GM18907 (cell line): ENCODE data around the gene MCC.
"Not testable (repeated sequence)": the region's sequence is repeated elsewhere in the genome, so short reads cannot be mapped to it uniquely, and the experiment has no call there.

Source experiments
- ATAC-seq: cut with Tn5 transposase; IDR thresholded peaks from one replicate; pipeline ENCODE4 v1.9.1; 2021; ENCODE audit warnings: mild to moderate bottlenecking, moderate library complexity; ENCODE audit not compliant: unreplicated experiment

MCC gene

DNA sequence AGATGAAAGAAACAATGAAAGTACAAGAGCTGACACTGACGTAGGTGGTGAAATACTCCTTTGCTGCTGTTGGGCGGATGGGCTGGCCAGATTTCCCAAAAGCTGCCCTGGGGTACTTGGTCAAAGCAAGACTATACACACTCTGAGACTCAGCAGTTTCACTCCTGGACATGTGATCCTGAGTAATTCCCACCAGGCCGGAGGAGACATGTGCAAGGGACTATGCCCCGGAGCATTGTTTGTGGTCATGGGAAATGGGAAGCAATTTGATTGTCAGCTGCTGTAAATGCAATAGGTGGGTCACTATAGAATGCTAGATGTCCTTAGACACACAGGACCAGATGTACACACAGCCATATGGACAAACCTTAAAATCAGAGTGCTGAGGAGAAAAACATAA, 395.6 kb downstream of the MCC start:
- no peak for ATAC-seq

DNA sequence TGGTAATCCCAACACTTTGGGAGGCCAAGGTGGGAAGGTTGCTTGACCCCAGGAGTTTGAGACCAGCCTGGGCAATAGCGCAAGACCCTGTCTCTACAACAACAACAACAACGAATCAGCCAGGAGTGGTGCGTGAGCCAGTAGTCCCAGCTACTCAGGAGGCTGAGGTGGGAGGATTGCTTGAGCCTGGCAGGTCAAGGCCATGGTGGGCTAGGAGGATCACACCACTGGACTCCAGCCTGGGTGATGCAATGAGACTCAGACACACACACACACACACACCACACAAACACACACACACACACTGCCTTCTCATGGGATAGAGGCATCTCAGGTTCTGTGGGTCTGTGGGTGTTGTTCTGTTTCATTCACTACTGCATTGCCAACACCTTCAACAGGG, 396.6 kb downstream of the MCC start:
- no peak for ATAC-seq

DNA sequence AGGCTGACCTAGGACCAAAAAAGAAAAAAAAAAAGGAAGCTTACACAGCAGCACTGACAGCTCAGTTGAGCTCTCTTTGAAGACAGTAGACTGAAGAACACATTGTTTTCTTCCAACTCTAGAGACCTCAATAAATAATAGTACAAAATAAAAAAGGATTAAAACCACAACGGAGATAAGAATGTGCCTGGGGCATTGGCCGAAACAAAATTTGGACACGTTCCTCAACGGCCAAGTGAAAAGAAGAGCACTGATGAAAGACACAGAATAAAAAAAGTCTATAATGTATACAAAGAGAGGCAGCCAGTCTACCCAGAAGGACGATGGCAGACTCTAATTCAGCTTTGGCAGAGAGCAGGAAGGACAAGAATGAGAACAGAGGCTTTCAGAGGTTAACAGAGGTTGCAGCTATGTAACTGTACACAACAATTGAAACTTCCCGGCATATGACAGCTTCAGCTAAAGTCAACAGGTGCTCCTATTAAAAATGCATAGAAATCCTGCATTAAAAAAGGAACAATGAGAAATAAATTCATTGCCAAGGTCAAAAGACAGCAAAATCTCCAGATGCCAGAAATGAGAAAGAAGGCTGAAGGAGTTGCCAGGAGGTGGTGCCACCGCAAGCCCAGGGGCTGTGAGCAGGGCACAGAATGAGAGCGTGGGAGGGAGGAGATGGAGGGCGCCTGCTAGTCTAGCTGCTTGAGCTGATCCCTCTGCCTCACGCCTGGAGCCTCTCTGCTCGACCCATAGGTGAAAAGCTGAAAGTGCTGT, 397.7 kb downstream of the MCC start:
- no peak for ATAC-seq

DNA sequence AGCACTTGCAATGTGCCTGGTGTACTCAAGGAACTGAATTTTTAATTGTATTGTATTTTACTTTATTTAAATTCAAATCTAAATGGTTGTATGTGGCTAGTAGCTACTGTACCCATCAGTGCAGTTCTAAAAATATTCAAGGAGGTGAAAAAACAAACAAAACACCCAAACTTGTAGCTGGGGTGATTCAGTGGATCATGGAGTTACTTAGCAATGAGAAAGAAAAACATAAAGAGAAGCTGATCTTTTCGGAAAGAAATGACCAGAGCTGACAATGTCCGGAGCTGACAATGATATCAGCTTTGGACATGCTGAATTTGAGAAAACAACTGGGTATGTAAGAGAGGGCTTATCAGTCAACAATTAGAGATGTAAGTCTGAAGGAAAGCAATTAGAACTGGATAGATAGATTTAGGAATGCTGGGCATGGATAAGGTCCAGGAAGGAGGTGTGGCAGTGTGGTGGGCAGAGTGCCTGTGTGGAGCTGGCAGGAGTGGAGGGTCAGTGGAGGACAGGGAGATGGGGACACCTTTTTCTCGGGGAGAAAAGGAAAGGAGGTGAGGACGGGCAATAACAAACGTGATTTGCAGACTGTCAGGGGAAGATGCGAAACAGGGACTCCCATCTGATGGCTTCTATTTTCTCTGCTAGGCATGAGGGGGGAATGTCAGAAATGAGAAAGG, 398.5 kb downstream of the MCC start:
- no peak for ATAC-seq

DNA sequence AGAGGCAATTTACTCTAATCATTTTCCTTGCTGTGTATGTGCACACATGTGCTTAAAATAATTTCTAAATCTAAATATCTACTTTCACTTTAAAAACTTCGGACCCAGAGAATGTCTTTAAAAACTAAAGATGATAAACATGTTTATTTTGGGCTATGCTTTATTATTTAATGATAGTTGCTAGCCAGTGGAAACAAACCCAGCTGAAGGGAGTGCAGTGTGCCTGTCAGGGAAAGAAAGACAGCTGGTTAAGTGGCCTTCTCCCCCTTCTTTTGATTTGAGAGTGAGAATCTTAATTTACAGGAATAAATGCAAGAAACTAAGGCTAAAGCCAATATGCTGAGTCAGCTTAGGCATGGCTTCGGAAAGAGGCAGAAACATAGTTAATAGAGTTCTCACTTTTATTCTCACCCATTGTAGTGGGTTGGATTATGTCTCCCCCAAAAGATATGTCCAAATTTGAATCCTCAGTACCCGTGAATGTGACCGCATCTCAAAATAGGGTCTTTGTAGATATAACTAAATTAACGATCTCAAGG, 400.2 kb downstream of the MCC start:
- ATAC-seq, result no peak

DNA sequence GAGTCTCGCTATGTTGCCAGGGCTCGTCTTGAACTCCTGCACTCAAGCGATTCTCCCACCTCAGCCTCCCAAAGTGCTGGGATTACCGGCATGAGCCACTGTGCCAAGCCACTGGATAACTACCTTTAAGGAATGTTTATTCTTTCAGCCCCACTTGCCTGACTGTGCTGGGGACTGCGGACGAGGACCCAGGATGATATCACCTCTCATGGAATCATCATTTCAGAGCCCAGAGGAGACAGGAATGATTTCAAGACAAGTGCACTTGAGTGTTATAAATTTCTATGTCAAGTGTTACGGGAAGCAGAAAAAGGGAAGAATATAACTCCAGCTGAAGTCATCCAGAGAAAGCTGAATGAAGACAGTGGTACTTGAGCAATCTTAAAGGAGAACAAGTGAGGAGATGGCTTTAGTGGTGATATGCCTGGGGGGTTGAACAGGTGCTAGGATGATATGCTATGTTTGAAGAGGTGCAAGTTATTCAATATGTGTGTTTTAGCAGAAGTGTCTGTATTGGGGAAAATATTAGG, 402.3 kb downstream of the MCC start:
- no peak for ATAC-seq

DNA sequence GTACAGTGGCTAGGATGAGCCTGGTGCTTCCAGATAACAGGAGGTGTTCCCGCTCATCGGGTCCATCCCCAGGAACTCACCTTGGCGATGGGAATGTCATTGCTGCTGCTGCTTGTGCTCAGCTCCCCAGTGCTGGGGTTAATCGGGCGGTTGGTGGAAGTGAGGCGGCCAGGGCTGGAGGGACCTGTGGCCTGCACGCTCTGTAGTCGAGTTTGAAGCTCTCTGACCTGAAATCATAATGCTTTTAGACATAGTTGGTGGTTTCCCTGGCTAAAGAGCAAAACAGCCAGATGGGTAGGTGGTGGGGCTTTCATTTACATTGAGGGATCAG, 403.2 kb downstream of the MCC start:
- ATAC-seq, result no peak

DNA sequence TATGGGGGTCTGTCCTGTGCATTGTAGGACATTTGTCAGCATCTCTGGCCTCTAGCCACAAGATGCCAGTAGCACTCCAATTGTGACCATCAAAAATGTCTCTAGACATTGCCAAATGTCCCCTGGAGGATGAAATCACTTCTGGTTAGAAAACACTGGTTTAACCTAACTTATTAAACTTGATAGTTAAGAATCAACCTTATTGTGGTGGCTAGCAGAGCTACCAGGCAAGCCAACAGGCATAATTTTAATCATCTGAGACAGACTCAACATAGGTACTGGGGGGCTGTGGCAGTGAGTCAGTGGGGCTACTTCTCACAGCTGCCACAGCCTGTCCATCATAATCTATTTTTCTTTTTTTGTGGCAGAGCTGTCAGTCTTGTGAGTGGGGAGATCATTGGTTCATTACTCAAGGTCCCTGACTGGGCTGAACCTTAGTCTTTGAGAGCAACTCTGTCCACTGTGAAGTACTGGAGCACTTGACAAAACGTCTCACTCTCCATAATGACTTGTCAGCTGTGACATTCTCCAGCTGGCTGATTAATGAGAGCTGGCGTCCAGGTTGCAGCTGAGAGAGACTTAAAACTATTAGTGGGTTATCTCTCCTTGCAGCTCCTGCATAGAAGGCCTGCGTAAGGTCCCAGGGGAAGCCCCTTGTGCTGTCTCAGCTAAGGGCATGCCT, 403.7 kb downstream of the MCC start:
- ATAC-seq, result no peak

DNA sequence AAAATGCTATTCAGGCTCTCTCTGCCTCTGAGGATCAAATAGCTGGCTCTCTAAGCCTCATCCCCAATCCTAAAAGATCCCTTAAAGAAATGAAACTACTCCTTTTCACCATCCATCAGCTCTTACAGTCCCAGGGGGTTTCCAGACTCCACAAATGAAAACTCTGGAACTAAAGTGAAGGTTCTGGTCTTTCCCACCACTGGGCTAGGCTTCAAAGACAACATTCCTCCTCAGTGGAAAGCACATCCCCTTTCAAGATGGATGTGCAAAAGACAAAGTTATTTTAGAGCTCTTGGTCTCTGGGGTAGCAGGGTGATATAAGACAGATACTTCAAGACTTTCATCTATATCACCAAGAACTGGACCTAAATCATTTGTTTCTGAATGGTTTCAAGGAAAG, 404.8 kb downstream of the MCC start:
- ATAC-seq, result no peak

DNA sequence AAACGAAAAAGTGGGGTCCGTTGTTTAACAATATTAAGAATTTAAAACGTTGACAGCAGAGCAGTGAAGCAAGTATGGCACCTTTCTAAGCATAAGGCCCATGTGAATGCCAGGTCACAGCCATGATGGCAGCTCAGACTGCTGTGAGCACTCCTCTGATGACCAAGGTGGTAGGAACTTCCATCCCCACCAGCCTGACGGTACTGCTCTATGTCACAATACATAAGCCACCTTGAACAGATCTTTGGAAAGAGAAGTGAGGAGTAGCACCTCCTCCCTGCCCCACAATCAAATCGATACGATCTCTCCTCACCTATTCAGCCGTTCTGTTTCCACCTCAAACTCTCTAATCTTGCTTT, 405.7 kb downstream of the MCC start:
- ATAC-seq, result no peak

DNA sequence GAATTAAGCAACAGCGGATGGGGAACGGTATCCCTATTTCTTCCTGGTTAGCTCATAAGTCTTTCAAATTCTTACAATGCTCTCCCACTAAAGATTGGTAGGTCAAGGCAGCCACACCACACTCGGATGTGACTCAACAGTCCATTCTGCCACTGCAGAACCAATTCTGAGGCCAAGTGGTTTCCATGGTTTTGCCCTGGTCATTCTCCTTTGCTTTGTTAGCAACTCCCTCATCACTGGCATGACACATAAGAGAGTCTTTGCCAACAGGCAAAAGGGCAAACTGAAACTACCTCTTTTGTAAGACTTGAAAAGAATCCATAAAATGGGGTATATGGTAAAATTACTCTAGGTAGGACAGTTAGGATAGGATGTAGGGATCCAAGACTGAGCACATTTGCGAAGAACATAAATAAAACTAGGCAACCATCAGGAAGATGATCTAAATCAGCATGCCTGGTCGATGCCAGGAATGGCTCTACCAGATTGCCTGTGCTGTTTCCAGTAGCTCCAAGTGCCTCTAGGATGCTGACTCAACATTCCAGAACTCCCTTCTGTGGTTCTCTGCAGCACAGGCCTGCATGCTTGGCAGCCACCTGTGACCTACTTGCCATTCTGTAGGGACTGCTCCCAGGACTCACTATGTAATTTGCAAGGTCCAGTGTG, 406.2 kb downstream of the MCC start:
- ATAC-seq, result no peak

DNA sequence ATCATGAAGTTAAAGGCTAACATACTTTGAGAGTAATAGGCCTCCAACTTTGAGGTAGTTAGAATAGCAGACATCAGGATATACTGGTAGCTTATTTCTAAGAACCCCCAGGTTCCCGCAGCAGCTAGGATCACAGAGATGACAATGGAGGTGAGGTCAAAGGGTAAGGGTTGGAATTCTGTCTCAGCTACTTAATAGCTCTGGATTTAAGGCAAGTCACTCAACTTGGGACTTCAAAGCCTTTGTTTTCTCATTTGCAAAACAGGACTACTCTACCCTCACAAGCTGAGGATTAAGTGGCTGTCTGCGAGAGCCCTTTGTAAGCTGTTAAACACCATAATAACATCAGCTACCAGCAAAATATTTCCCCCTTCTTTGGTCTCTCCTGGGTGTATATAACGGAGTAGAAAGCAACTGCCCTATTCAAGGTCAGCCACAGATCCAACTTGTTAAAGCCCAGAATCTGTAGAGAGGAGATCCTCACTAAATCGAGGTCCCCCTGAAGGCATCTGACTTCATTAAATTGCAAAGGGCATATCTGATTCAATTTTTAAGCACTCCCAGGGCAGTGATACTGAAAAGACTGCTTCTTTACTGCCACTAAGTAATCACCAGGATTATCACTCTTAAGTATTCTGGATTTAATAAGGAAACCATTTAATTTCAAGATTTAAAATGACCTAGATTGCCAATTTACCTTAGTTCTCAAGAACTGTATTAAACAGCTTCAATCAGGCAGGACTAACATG, 407.0 kb downstream of the MCC start:
- ATAC-seq, result no peak

DNA sequence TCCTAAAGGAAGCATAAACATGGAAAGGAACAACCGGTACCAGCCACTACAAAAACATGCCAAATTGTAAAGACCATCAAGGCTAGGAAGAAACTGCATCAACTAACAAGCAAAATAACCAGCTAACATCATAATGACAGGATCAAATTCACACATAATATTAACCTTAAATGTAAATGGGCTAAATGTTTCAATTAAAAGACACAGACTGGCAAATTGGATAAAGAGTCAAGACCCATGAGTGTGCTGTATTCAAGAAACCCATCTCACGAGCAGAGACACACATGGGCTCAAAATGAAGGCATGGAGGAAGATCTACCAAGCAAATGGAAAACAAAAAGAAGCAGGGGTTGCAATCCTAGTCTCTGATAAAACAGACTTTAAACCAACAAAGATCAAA, 411.6 kb downstream of the MCC start:
- not testable (repeated sequence) for ATAC-seq

DNA sequence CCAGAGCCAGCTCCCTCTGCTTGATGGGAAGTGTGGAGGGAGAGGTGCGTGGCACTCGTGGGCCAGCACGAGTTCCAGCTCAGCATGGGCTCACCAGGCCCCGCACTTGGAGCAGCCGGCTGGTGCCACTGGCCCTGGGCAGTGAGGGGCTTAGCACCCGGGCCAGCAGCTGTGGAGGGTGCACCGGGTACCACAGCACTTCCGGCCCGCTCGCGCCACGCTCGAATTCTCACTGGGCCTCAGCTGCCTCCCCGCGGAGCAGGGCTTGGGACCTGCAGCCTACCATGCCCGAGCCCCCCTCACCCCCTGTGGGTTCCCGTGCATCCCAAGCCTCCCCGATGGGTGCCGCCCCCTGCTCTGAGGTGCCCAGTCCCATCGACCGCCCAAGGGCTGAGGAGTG, 413.2 kb downstream of the MCC start:
- ATAC-seq, result no peak

DNA sequence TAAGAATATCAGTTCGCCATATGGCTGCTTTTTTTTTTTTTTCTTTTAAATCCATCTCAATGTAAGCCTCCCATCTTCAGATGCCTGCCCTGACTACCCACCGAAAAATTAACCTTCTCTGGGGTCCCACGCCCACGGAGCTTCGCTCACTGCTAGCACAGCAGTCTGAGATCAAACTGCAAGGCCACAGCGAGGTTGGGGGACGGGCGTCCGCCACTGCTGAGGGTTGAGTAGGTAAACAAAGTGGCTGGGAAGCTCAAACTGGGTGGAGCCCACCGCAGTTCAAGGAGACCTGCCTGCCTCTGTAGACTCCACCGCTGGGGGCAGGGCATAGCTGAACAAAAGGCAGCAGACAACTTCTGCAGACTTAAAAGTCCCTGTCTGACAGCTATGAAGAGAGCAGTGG, 414.6 kb downstream of the MCC start:
- not testable (repeated sequence) for ATAC-seq

DNA sequence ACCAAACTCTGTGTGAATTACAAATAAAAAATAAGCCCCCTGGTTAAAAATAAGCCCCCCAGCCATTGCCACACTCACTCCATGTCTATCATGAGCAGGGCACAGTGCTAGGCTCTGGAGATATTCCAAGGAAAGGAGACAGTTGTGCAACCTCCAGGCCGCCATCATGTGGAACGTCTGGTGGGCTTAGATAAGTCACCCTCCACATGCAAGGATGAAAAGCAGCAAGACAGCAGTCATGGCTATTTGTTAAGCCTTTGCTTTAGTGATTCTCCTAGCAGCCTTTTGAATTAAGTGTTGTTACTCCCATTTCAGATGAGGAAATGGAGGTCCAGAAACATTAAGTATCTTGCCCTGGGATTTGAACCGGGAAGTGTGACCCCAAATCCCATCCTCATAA, 416.9 kb downstream of the MCC start:
- no peak for ATAC-seq

DNA sequence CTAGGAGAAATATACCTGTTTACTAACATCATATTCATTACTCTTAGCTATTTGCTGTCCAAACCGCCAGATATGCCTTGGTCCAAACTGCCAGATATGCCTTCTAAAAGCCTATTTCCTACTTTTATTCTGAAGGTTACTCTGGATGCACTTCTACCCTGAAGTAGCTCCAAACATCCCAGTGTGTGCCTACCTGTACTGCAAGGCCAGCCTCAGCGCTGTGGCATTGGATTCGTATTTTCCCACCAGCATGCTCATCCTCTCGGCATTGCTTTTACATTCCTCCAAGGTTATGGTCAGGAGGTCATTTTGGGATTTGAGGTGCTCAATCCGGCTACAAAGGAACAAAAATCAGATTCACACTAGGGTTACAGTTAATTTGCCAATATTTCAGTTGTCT, 417.4 kb downstream of the MCC start:
- no peak for ATAC-seq

DNA sequence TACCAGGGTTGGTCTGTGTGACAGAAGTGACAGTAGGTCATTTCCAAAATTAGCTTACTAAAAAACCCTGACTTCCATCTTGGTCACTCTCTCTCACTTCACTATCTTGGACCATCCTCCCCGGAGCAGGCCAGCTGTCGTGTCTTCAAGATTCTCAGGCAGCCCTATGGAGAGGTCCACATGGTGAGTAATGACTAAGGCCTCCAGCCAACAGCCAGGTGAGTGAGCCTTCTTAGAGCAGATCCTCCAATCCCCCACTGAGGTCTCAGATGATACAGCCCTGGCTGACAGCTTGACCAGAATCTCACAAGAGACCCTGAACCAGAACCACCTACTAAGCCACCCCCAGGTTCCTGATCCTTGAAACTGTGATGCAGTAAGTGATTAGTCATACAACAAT, 419.7 kb downstream of the MCC start:
- ATAC-seq, result no peak

DNA sequence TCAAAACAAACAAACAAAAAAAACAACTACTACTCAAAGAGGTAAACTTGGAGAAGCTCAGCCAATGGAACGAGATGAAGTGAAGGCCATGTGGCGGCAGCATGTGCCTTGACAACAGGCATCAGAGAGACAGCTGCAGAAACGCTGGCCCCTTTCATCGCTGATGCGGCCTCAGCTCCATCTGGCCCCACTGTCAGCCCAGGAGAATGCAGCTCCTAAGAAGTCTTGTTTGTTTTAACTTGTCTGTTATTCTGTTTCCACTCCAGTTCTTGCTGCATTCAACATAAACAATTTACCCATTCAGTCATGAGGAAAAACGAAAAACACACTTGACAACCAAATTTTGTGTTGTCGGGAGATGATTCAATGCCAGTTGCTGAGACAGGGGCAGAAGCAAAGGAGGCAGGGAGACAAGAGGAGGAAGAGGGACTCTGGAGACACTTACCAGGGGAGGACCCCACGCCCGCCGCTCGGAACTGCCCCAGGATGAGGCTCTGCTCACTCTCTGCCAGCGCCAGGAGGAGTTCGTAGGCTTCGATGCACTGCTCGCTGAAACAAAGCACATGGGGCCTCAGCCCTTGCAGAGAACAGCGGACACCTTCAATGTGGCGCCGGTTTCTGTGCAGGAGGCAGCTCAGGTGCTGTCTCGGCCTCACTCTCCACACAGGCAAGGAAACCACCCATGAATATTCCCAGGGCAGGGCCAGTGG, 420.5 kb downstream of the MCC start:
- ATAC-seq, result no peak

DNA sequence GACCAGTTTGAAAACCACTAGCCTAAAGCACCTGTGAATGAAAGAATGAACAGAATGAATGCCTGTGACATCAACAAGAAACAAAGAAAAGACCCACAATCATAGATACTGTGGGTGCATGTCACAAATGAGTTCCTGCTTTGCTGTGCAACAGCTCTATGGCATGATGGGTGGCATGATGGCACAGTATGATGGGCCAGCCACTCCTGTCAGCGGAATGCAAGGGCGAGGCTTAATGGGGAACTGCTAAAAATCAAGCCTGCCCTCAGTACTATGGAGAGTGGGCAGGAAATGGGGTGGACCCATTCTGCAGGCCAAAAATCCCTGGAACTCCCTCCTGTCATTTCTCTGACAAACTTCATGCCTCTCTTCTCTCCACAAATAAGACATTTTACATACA, 422.6 kb downstream of the MCC start:
- no peak for ATAC-seq
